22Rv1 (cell line): ENCODE measurements around the gene ANKRD18B.
"Not testable (repeated sequence)": the region's sequence is repeated elsewhere in the genome, so short reads cannot be mapped to it uniquely, and the experiment has no call there.

Experiments used
- ZFX ChIP-seq: fragments of 450-650 bp; IDR thresholded peaks from 2 replicates; pipeline ENCODE4 v1.6.1; 2017; ENCODE audit warnings: antibody characterized with exemption, borderline replicate concordance
- TF ChIP-seq, protein P1 (sequence below): fragments of 450-650 bp; IDR thresholded peaks from 2 replicates; pipeline ENCODE4 v1.5.1; 2017; ENCODE audit warnings: mild to moderate bottlenecking

DNA sequence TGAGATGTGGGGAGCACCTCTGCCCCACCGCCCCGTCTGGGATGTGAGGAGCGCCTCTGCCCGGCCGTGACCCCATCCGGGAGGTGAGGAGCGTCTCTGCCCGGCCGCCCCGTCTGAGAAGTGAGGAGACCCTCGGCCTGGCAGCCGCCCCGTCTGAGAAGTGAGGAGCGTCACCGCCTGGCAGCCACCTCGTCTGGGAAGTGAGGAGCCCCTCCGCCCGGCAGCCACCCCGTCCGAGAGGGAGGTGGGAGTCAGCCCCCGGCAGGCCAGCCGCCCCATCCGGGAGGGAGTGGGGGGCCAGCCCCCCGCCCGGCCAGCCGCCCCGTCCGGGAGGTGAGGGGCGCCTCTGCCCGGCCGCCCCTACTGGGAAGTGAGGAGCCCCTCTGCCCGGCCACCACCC, 76.9 kb downstream of the ANKRD18B start:
- TF ChIP-seq, protein P1, sequence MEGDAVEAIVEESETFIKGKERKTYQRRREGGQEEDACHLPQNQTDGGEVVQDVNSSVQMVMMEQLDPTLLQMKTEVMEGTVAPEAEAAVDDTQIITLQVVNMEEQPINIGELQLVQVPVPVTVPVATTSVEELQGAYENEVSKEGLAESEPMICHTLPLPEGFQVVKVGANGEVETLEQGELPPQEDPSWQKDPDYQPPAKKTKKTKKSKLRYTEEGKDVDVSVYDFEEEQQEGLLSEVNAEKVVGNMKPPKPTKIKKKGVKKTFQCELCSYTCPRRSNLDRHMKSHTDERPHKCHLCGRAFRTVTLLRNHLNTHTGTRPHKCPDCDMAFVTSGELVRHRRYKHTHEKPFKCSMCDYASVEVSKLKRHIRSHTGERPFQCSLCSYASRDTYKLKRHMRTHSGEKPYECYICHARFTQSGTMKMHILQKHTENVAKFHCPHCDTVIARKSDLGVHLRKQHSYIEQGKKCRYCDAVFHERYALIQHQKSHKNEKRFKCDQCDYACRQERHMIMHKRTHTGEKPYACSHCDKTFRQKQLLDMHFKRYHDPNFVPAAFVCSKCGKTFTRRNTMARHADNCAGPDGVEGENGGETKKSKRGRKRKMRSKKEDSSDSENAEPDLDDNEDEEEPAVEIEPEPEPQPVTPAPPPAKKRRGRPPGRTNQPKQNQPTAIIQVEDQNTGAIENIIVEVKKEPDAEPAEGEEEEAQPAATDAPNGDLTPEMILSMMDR, result not testable (repeated sequence)
- not testable (repeated sequence) for TF ChIP-seq ZFX
